AG09309 (cell line): ENCODE results near the gene IQCF5.
"Not testable (repeated sequence)": the region's sequence is repeated elsewhere in the genome, so short reads cannot be mapped to it uniquely, and the experiment has no call there.

Source experiments
- DNase-seq: peaks from one replicate; pipeline ENCODE4 v3.0.0-alpha.2; 2010; ENCODE audit warnings: low read depth
- H3K4me3 ChIP-seq: 2 replicates; pipeline ENCODE4 v1.5.1; 2011; ENCODE audit warnings: mild to moderate bottlenecking, low read depth, low read length, moderate library complexity; ENCODE audit not compliant: control insufficient read depth
- TF ChIP-seq, protein P1 (sequence below): IDR thresholded peaks from 2 replicates; pipeline ENCODE4 v1.5.1; 2011; ENCODE audit warnings: mild to moderate bottlenecking, low read depth, low read length, inconsistent platforms; ENCODE audit not compliant: insufficient read depth, control insufficient read depth; ENCODE audit errors: missing control alignments

IQCF5 gene

DNA sequence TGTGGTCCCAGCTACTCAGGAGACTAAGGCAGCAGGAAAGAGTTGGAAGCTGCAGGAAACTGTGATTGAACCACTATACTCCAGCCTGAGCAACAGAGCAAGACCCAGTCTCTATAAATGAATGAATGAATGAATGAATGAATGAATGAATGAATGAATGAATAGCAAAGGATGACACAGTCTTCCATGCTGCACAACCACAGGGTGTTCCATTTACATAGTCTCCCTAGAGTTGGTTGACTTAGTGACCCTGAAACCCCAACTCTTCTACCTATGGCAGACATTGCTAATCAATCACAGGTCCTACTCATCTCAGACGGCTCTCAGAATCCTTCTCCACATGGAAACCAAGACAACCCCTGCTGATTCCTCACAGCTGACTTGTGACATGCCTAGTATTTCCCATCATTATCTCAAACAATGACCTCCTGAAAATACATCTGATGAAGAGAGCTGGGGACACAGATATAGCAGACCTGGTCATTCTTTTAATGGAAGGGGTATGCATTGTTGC is 2.1 kb downstream of the IQCF5 start:
- no peak for DNase-seq
- no peak overlapping the region for H3K4me3 ChIP-seq
- TF ChIP-seq, protein P1, sequence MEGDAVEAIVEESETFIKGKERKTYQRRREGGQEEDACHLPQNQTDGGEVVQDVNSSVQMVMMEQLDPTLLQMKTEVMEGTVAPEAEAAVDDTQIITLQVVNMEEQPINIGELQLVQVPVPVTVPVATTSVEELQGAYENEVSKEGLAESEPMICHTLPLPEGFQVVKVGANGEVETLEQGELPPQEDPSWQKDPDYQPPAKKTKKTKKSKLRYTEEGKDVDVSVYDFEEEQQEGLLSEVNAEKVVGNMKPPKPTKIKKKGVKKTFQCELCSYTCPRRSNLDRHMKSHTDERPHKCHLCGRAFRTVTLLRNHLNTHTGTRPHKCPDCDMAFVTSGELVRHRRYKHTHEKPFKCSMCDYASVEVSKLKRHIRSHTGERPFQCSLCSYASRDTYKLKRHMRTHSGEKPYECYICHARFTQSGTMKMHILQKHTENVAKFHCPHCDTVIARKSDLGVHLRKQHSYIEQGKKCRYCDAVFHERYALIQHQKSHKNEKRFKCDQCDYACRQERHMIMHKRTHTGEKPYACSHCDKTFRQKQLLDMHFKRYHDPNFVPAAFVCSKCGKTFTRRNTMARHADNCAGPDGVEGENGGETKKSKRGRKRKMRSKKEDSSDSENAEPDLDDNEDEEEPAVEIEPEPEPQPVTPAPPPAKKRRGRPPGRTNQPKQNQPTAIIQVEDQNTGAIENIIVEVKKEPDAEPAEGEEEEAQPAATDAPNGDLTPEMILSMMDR: no peak

DNA sequence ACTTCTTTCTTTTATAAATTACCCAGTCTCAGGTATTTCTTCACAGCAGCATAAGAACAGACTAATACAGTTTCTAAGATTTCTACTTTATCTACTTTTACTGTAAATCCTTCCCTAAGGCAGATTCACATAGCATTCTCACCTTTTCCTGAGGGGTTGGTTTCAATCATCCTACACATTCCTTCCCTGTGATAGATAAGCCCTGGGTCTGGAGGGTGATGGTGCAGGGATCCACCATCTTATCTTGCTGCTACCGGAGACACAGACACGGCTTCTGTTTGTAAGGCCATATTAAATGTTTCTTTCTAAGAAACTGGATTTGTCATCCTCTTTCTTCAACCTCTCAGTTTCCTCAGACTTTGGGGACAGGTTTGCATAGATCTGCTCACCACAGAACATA is 6.1 kb downstream of the IQCF5 start:
- TF ChIP-seq, protein P1: no peak
- DNase-seq: no peak
- no peak overlapping the region for H3K4me3 ChIP-seq

DNA sequence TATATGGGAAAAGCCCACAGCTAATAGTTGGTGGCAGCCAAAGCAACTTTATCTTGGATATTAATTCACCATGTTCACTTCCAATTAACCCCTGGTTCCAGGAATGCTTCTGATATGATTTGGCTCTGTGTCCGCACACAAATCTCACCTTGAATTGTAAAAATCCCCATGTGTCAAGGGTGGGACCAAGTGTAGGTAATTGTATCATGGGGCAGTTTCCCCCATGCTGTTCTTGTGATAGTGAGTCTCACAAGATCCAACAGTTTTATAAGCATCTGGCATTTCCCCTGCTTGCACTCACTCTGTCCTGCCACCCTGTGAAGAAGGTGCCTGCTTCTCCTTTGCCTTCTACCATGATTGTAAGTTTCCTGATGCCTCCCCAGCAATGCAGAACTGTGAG is 6.5 kb downstream of the IQCF5 start:
- DNase-seq, H3K4me3 ChIP-seq: not testable (repeated sequence)

DNA sequence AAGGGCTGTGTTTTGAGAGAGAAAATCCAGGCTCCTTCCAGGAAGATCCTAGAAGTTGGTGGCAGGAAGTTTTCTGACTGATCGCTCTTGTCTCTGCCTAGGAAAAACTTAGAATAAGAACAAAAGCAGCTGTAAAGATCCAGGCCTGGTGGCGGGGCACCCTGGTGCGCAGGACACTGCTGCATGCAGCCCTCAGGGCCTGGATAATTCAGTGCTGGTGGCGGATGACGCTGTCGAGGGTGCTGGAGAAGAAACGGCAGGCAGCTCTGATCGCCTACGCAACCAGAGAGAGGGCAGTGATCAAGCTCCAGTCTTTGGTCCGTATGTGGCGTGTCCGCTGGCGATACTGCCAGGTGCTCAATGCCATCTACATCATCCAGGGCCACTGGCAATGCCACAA is 12.5 kb downstream of the IQCF5 start:
- no peak overlapping the region for H3K4me3 ChIP-seq
- TF ChIP-seq, protein P1: no peak
- no peak for DNase-seq

DNA sequence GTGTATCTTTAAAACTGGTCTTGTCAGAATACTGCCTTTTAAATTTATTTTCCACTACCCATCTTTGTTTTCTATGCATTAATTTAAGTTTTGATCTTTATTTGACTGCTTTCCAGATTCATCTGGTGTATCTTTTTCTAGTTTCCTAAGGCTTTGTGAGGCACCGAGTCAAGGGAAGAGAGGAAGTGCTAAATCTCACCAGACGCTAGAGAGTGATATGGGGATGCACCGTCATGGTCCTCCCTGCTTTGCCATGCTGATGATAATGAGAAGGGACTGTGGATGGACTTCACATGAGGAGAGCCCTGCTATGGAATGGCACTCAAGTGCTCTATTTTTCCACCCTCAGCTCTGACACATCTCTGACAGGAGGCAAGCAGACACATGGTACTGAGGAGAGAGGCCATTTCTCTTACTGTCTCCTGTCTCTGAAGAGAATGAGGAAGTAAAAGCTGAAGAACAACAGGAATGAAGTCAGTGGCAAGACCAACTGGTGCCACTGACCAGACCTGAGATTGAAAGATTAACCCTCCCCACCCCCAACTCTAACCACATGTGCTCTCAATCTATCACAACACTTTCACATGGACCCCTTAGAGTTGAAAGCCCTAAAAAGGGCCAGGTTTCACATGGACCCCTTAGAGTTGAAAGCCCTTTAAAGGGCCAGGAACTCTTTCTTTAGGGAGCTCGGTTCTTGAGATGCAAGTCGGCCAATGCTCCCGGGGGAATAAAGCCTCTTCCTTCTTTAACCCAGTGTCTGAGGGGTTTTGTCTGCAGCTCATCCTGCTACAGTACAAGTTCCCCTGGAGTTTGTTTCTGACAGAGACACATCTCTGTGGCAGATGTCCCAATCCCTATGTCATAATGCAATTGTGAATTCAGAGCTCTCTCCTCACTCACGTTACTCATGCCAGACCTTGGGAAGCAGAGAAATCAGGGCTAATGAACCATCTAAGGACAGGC is 14.4 kb downstream of the IQCF5 start, which contains the start of gene IQCF2:
Gene IQCF2, plus strand, starts transcription at position 913 of the 963 bp plus-strand sequence. CDS start 52 bp downstream, outside the sequence.
- no peak for DNase-seq
- H3K4me3 ChIP-seq: no peak within 1 kb of the TSS
- TF ChIP-seq, protein P1: no peak

DNA sequence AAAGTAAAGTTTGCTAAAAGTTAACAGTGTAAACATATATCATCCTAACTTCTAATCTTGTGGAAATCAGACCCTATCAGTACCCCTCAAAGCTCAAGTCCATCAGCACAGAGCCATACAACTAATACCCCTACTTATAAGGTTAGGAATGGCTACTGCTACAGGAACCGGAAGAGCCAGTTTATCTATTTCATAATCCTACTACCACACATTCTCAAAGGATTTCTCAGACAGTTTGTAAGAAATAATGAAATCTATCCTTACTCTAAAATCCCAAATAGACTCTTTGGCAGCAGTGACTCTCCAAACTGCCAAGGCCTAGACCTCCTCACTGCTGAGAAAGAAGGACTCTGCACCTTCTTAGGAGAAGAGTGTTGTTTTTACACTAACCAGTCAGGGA is 20.0 kb downstream of the IQCF5 start:
- not testable (repeated sequence) for H3K4me3 ChIP-seq, DNase-seq

DNA sequence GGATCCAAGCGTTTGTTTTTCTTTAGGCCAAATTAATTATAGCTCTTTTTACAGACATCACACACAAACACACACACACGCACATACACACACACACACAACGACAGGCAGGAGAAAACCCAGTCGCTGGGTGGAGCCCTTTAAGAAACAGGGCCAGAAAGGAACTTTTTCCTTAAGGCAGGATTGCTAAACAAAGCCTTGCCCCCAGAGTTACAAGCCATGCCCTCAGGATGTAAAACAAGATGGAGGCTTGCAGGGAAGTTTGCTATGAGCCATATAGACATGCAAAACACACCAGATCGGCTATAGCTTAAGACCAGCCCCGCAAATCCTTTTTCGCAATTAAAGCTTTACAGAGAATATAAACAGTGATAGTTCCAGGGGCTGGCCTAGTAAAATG is 30.3 kb downstream of the IQCF5 start:
- TF ChIP-seq, protein P1: no peak
- H3K4me3 ChIP-seq: no peak overlapping the region
- no peak for DNase-seq

DNA sequence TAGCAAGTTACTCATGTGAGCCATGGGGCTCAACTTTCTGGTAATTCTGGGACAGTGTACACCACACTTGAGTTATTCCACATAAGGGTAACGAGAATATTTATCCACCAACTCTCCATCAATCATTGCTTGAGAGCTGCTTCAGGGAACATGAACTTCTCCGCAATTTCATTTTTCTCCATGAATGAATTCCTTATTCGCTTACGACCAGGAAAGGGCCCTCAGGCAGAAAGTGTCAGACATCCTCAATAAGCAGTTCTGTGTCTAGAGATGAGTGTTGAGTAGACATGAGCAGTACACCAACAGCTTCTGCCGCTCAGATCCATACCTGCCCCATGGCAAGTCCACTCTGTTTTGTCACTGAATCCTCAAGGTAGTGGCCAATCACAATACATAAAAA is 38.8 kb downstream of the IQCF5 start:
- no peak overlapping the region for H3K4me3 ChIP-seq
- TF ChIP-seq, protein P1: no peak
- DNase-seq: no peak
